HEK293 (cell line): ENCODE data around the gene TECPR2.

Source experiments
- CTCF ChIA-PET: fragments of 350-600 bp; formaldehyde crosslinking; extraction: SDS; loops from one replicate; lab custom pipeline; 2021; ENCODE audit warnings: antibody characterized with exemption; lab: Yijun Ruan, JAX
- POLR2A ChIA-PET: fragments of 300-600 bp; formaldehyde crosslinking; extraction: SDS; loops from one replicate; lab custom pipeline; 2020; ENCODE audit warnings: antibody characterized with exemption, inconsistent platforms; lab: Yijun Ruan, JAX
- H3K27ac ChIP-seq: fragments of 200-500 bp; sonication (Bioruptor generic); 2 replicates; pipeline ENCODE4 v1.5.1; 2014; ENCODE audit warnings: low read depth, low read length, control low read depth, inconsistent platforms; ENCODE audit errors: extremely low read depth
- H3K36me3 ChIP-seq, 2 experiments: fragments of 200-500 bp in 1 of 2; sonication (Bioruptor generic) in 1 of 2; 1 replicate in 1 of 2; 2 replicates in 1 of 2; pipeline ENCODE4 v1.5.1; 2014 to 2017; ENCODE audit warnings: inconsistent platforms in 2 of 2, low read length in 2 of 2; ENCODE audit not compliant: control insufficient read depth in 2 of 2, insufficient read depth in 1 of 2
- H3K4me1 ChIP-seq: fragments of 200-500 bp; sonication (Bioruptor generic); 2 replicates; pipeline ENCODE4 v1.5.1; 2014; ENCODE audit warnings: mild to moderate bottlenecking, low read length, inconsistent platforms; ENCODE audit not compliant: control insufficient read depth, insufficient read depth
- H3K4me3 ChIP-seq: 2 replicates; pipeline ENCODE4 v1.5.1; 2011; ENCODE audit warnings: low read depth, mild to moderate bottlenecking, control low read depth, low read length, moderate library complexity
- H3K9me3 ChIP-seq: fragments of 200-500 bp; sonication (Bioruptor generic); 2 replicates; pipeline ENCODE4 v1.5.1; 2014; ENCODE audit warnings: low read depth, low read length, inconsistent platforms; ENCODE audit not compliant: control insufficient read depth, insufficient read depth
- GLI2 ChIP-seq: fragments of 450-650 bp; formaldehyde crosslinking; IDR thresholded peaks from 2 replicates; pipeline ENCODE4; 2017; ENCODE audit warnings: missing biosample characterization, missing genetic modification characterization, low read depth, borderline replicate concordance
- KLF1 ChIP-seq: fragments of 450-650 bp; formaldehyde crosslinking; IDR thresholded peaks from 2 replicates; pipeline ENCODE4 v1.5.1; 2016; ENCODE audit warnings: missing biosample characterization, missing genetic modification characterization
- REPIN1 ChIP-seq: fragments of 450-650 bp; formaldehyde crosslinking; IDR thresholded peaks from 2 replicates; pipeline ENCODE4 v1.5.1; 2017; ENCODE audit warnings: missing biosample characterization, missing genetic modification characterization, low read depth
- ZBTB10 ChIP-seq: fragments of 450-650 bp; formaldehyde crosslinking; IDR thresholded peaks from 2 replicates; pipeline ENCODE4 v1.5.1; 2016; ENCODE audit warnings: missing biosample characterization, missing genetic modification characterization
- ZBTB6 ChIP-seq: fragments of 450-650 bp; formaldehyde crosslinking; IDR thresholded peaks from 2 replicates; pipeline ENCODE4 v1.5.1; 2017; ENCODE audit warnings: missing biosample characterization, missing genetic modification characterization
- ZNF121 ChIP-seq: fragments of 450-650 bp; formaldehyde crosslinking; IDR thresholded peaks from 2 replicates; pipeline ENCODE4 v1.5.1; 2016; ENCODE audit warnings: missing biosample characterization, missing genetic modification characterization
- ZNF146 ChIP-seq: fragments of 450-650 bp; formaldehyde crosslinking; IDR thresholded peaks from 2 replicates; pipeline ENCODE4 v1.5.1; 2016; ENCODE audit warnings: missing biosample characterization, missing genetic modification characterization
- ZNF585B ChIP-seq: fragments of 450-650 bp; formaldehyde crosslinking; IDR thresholded peaks from 2 replicates; pipeline ENCODE4 v1.5.1; 2016; ENCODE audit warnings: missing biosample characterization, missing genetic modification characterization
- ZNF654 ChIP-seq: fragments of 450-650 bp; formaldehyde crosslinking; IDR thresholded peaks from 2 replicates; pipeline ENCODE4 v1.5.1; 2016; ENCODE audit warnings: low read depth, missing biosample characterization, missing genetic modification characterization
- TF ChIP-seq, protein P1 (sequence below): fragments of 450-650 bp; formaldehyde crosslinking; IDR thresholded peaks from 2 replicates; pipeline ENCODE4 v1.5.1; 2016; ENCODE audit warnings: missing biosample characterization, missing genetic modification characterization
- TF ChIP-seq, protein P2 (sequence below): fragments of 450-650 bp; formaldehyde crosslinking; IDR thresholded peaks from 2 replicates; pipeline ENCODE4 v1.5.1; 2016; ENCODE audit warnings: missing biosample characterization, missing genetic modification characterization
- TF ChIP-seq, protein P3 (sequence below): fragments of 450-650 bp; formaldehyde crosslinking; IDR thresholded peaks from 2 replicates; pipeline ENCODE4 v1.5.1; 2016; ENCODE audit warnings: missing biosample characterization, missing genetic modification characterization, borderline replicate concordance
- TF ChIP-seq, protein P4 (sequence below): fragments of 450-650 bp; IDR thresholded peaks from 2 replicates; pipeline ENCODE4 v1.5.1; 2018; ENCODE audit warnings: missing biosample characterization, mild to moderate bottlenecking, missing genetic modification characterization

Gene TECPR2

GRCh38 chr14:102495491-102496330 is 133.0 kb downstream of the TECPR2 start:
- TF ChIP-seq, protein P1, sequence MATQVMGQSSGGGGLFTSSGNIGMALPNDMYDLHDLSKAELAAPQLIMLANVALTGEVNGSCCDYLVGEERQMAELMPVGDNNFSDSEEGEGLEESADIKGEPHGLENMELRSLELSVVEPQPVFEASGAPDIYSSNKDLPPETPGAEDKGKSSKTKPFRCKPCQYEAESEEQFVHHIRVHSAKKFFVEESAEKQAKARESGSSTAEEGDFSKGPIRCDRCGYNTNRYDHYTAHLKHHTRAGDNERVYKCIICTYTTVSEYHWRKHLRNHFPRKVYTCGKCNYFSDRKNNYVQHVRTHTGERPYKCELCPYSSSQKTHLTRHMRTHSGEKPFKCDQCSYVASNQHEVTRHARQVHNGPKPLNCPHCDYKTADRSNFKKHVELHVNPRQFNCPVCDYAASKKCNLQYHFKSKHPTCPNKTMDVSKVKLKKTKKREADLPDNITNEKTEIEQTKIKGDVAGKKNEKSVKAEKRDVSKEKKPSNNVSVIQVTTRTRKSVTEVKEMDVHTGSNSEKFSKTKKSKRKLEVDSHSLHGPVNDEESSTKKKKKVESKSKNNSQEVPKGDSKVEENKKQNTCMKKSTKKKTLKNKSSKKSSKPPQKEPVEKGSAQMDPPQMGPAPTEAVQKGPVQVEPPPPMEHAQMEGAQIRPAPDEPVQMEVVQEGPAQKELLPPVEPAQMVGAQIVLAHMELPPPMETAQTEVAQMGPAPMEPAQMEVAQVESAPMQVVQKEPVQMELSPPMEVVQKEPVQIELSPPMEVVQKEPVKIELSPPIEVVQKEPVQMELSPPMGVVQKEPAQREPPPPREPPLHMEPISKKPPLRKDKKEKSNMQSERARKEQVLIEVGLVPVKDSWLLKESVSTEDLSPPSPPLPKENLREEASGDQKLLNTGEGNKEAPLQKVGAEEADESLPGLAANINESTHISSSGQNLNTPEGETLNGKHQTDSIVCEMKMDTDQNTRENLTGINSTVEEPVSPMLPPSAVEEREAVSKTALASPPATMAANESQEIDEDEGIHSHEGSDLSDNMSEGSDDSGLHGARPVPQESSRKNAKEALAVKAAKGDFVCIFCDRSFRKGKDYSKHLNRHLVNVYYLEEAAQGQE: no peak
- no peak for TF ChIP-seq REPIN1 (tag by site-specific recombination)
- TF ChIP-seq ZBTB10 (tag by site-specific recombination): no peak
- no peak for TF ChIP-seq KLF1 (tag by site-specific recombination)
- TF ChIP-seq, protein P2, sequence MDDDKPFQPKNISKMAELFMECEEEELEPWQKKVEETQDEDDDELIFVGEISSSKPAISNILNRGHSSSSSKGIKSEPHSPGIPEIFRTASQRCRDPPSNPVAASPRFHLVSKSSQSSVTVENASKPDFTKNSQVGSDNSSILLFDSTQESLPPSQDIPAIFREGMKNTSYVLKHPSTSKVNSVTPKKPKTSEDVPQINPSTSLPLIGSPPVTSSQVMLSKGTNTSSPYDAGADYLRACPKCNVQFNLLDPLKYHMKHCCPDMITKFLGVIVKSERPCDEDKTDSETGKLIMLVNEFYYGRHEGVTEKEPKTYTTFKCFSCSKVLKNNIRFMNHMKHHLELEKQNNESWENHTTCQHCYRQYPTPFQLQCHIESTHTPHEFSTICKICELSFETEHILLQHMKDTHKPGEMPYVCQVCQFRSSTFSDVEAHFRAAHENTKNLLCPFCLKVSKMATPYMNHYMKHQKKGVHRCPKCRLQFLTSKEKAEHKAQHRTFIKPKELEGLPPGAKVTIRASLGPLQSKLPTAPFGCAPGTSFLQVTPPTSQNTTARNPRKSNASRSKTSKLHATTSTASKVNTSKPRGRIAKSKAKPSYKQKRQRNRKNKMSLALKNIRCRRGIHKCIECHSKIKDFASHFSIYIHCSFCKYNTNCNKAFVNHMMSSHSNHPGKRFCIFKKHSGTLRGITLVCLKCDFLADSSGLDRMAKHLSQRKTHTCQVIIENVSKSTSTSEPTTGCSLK (tag by site-specific recombination): no peak
- TF ChIP-seq, all 188 proteins: peak for 0
- H3K4me1 ChIP-seq: no peaks in the 10 kb centered on the region
- ChIA-PET POLR2A (no interaction called here), CTCF (interaction anchor here (1.4 kb wide), 1 partner anchor 58 kb away, joined by 4 read pairs; no protein-coding TSS in a partner anchor)
- H3K4me3 ChIP-seq: no peak overlapping the region
- no peaks in the 10 kb centered on the region for H3K9me3 ChIP-seq
- peaks cover 0 to 36% of the 10 kb centered on the region in 2 experiments; a peak in 1 of 3 replicates for H3K36me3 ChIP-seq
- H3K27ac ChIP-seq: no peak overlapping the region

GRCh38 chr14:102496331-102496691 is 133.6 kb downstream of the TECPR2 start:
- Histone ChIP-seq H3K9me3 (no peaks in the 10 kb centered on the region), H3K4me3 (no peak overlapping the region), H3K27ac (no peak overlapping the region), H3K4me1 (no peaks in the 10 kb centered on the region), H3K36me3 (peaks cover 0 to 38% of the 10 kb centered on the region in 2 experiments; a peak in 1 of 3 replicates)
- ChIA-PET CTCF (interaction anchor here (0.6 to 1.5 kb wide), 2 partner anchors 18 to 58 kb away, joined by 3 to 4 read pairs; no protein-coding TSS in a partner anchor), POLR2A (no interaction called here)
- TF ChIP-seq, protein P3, sequence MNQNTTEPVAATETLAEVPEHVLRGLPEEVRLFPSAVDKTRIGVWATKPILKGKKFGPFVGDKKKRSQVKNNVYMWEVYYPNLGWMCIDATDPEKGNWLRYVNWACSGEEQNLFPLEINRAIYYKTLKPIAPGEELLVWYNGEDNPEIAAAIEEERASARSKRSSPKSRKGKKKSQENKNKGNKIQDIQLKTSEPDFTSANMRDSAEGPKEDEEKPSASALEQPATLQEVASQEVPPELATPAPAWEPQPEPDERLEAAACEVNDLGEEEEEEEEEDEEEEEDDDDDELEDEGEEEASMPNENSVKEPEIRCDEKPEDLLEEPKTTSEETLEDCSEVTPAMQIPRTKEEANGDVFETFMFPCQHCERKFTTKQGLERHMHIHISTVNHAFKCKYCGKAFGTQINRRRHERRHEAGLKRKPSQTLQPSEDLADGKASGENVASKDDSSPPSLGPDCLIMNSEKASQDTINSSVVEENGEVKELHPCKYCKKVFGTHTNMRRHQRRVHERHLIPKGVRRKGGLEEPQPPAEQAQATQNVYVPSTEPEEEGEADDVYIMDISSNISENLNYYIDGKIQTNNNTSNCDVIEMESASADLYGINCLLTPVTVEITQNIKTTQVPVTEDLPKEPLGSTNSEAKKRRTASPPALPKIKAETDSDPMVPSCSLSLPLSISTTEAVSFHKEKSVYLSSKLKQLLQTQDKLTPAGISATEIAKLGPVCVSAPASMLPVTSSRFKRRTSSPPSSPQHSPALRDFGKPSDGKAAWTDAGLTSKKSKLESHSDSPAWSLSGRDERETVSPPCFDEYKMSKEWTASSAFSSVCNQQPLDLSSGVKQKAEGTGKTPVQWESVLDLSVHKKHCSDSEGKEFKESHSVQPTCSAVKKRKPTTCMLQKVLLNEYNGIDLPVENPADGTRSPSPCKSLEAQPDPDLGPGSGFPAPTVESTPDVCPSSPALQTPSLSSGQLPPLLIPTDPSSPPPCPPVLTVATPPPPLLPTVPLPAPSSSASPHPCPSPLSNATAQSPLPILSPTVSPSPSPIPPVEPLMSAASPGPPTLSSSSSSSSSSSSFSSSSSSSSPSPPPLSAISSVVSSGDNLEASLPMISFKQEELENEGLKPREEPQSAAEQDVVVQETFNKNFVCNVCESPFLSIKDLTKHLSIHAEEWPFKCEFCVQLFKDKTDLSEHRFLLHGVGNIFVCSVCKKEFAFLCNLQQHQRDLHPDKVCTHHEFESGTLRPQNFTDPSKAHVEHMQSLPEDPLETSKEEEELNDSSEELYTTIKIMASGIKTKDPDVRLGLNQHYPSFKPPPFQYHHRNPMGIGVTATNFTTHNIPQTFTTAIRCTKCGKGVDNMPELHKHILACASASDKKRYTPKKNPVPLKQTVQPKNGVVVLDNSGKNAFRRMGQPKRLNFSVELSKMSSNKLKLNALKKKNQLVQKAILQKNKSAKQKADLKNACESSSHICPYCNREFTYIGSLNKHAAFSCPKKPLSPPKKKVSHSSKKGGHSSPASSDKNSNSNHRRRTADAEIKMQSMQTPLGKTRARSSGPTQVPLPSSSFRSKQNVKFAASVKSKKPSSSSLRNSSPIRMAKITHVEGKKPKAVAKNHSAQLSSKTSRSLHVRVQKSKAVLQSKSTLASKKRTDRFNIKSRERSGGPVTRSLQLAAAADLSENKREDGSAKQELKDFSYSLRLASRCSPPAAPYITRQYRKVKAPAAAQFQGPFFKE (tag by site-specific recombination): no peak
- no peak for TF ChIP-seq ZNF146 (tag by site-specific recombination)
- no peak for TF ChIP-seq GLI2 (tag by site-specific recombination)
- TF ChIP-seq, protein P4, sequence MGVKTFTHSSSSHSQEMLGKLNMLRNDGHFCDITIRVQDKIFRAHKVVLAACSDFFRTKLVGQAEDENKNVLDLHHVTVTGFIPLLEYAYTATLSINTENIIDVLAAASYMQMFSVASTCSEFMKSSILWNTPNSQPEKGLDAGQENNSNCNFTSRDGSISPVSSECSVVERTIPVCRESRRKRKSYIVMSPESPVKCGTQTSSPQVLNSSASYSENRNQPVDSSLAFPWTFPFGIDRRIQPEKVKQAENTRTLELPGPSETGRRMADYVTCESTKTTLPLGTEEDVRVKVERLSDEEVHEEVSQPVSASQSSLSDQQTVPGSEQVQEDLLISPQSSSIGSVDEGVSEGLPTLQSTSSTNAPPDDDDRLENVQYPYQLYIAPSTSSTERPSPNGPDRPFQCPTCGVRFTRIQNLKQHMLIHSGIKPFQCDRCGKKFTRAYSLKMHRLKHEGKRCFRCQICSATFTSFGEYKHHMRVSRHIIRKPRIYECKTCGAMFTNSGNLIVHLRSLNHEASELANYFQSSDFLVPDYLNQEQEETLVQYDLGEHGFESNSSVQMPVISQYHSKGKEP (tag by site-specific recombination): no peak
- TF ChIP-seq ZNF121 (tag by site-specific recombination): no peak
- TF ChIP-seq ZNF585B (tag by site-specific recombination): no peak
- no peak for TF ChIP-seq ZNF654 (tag by site-specific recombination)
- TF ChIP-seq ZBTB6 (tag by site-specific recombination): no peak
